ENCODE data around the gene MECR. TPM values are rescaled to one million over a fixed set of nuclear protein-coding genes. Genes with fewer than 3 reads are reported as not detected.
"Not testable (repeated sequence)": the region's sequence is repeated elsewhere in the genome, so short reads cannot be mapped to it uniquely, and the experiment has no call there.

Gene MECR
- total RNA-seq, 1 donor from 2014 or later: 16.9 TPM

GRCh38 chr1:29224356-29224837, 6.3 kb downstream of the MECR start:
- no peak overlapping the region for H3K27ac ChIP-seq
- no peak overlapping the region for H3K4me3 ChIP-seq
- H3K27me3 ChIP-seq: no peaks in the 10 kb centered on the region
- H3K36me3 ChIP-seq: no peaks in the 10 kb centered on the region
- H3K4me1 ChIP-seq: no peaks in the 10 kb centered on the region
- H3K9me3 ChIP-seq: no peaks in the 10 kb centered on the region
- no peak for TF ChIP-seq CTCF (IDR thresholded peaks at IDR 0.05)
- no peak for TF ChIP-seq POLR2AphosphoS5 (IDR thresholded peaks at IDR 0.05; ENCODE audit: insufficient read depth in 1 of 2, low read depth in 1 of 2)
- TF ChIP-seq POLR2A (IDR thresholded peaks at IDR 0.05): no peak
- no peak for DNase-seq (ENCODE audit: extremely low spot score in 2 of 2)
- intact Hi-C loops (cut with DNase I): no loop called here

GRCh38 chr1:29223521-29223920, 7.2 kb downstream of the MECR start:
- no peak overlapping the region for H3K27ac ChIP-seq
- no peak for DNase-seq (ENCODE audit: extremely low spot score in 2 of 2)
- H3K36me3 ChIP-seq: no peaks in the 10 kb centered on the region
- H3K4me1 ChIP-seq: no peaks in the 10 kb centered on the region
- no peaks in the 10 kb centered on the region for H3K9me3 ChIP-seq
- intact Hi-C loops (cut with DNase I): no loop called here
- H3K4me3 ChIP-seq: no peak overlapping the region
- TF ChIP-seq CTCF (IDR thresholded peaks at IDR 0.05): no peak
- TF ChIP-seq POLR2AphosphoS5 (IDR thresholded peaks at IDR 0.05; ENCODE audit: insufficient read depth in 1 of 2, low read depth in 1 of 2): no peak
- no peak for TF ChIP-seq POLR2A (IDR thresholded peaks at IDR 0.05)
- no peaks in the 10 kb centered on the region for H3K27me3 ChIP-seq

- Histone ChIP-seq H3K36me3 (no peaks in the 10 kb centered on the region), H3K4me3 (no peak overlapping the region), H3K27me3 (no peaks in the 10 kb centered on the region), H3K9me3 (no peaks in the 10 kb centered on the region), H3K4me1 (no peaks in the 10 kb centered on the region), H3K27ac (no peak overlapping the region)
- TF ChIP-seq POLR2A (IDR thresholded peaks at IDR 0.05) (no peak), POLR2AphosphoS5 (IDR thresholded peaks at IDR 0.05; ENCODE audit: insufficient read depth in 1 of 2, low read depth in 1 of 2) (no peak), CTCF (IDR thresholded peaks at IDR 0.05) (no peak)
- intact Hi-C loops (cut with DNase I): no loop called here
- DNase-seq (ENCODE audit: extremely low spot score in 2 of 2): no peak
Observed at GRCh38 chr1:29222686-29223085, 8.0 kb downstream of the MECR start.

GRCh38 chr1:29222260-29222659, 8.5 kb downstream of the MECR start:
- H3K27ac ChIP-seq; H3K4me3 ChIP-seq; intact Hi-C loops (cut with DNase I); H3K4me1 ChIP-seq; H3K9me3 ChIP-seq; DNase-seq (ENCODE audit: extremely low spot score in 2 of 2); H3K27me3 ChIP-seq; H3K36me3 ChIP-seq: not testable (repeated sequence)

- TF ChIP-seq POLR2A (IDR thresholded peaks at IDR 0.05): no peak
- no peak for TF ChIP-seq POLR2AphosphoS5 (IDR thresholded peaks at IDR 0.05; ENCODE audit: insufficient read depth in 1 of 2, low read depth in 1 of 2)
- Histone ChIP-seq H3K4me1 (no peaks in the 10 kb centered on the region), H3K9me3 (no peaks in the 10 kb centered on the region), H3K27me3 (no peaks in the 10 kb centered on the region), H3K36me3 (no peaks in the 10 kb centered on the region), H3K27ac (no peak overlapping the region), H3K4me3 (no peak overlapping the region)
- intact Hi-C loops (cut with DNase I): no loop called here
- no peak for DNase-seq (ENCODE audit: extremely low spot score in 2 of 2)
Observed at GRCh38 chr1:29221296-29221695, 9.4 kb downstream of the MECR start.

- no peak for TF ChIP-seq CTCF (IDR thresholded peaks at IDR 0.05)
- no peak for TF ChIP-seq POLR2A (IDR thresholded peaks at IDR 0.05)
- TF ChIP-seq POLR2AphosphoS5 (IDR thresholded peaks at IDR 0.05; ENCODE audit: insufficient read depth in 1 of 2, low read depth in 1 of 2): no peak
- Histone ChIP-seq H3K27me3 (no peaks in the 10 kb centered on the region), H3K36me3 (peaks cover 0 to 11% of the 10 kb centered on the region in 2 donors), H3K4me3 (no peak overlapping the region), H3K4me1 (no peaks in the 10 kb centered on the region), H3K27ac (no peak overlapping the region), H3K9me3 (no peaks in the 10 kb centered on the region)
- DNase-seq (ENCODE audit: extremely low spot score in 2 of 2): no peak
- intact Hi-C loops (cut with DNase I): no loop called here
Observed at GRCh38 chr1:29218223-29218622, 12.5 kb downstream of the MECR start.

Data from vagina (tissue), 2 donors.